ENCODE measurements around the gene DCC. TPM values are rescaled to one million over a fixed set of nuclear protein-coding genes. Genes with fewer than 3 reads are reported as not detected.

DCC gene
- total and polyA plus RNA-seq, 2 of the 8 experiments (the other 6 are each of a cell fraction or from before 2014, with no cell fraction given): 0.14 to 1.4 TPM

- H3K4me2 ChIP-seq (ENCODE audit: insufficient read depth in 1 of 2, low read depth in 2 of 2, low read length in 2 of 2): no peak overlapping the region
- H4K5ac ChIP-seq (ENCODE audit: insufficient read length, low read depth, low read length): no peak overlapping the region
- no peak overlapping the region for H3K56ac ChIP-seq (replicated peaks; ENCODE audit: insufficient read length, low read depth, low read length)
- H2BK120ac ChIP-seq (replicated peaks; ENCODE audit: low read depth, low read length): no peak overlapping the region
- H4K91ac ChIP-seq (replicated peaks; ENCODE audit: insufficient read length, low read length): no peak overlapping the region
- CTCF ChIA-PET (ENCODE audit: partially characterized antibody): no interaction called here
- no peak for DNase-seq (ENCODE audit: low read depth in 1 of 2, low spot score in 2 of 2)
- H3K9me3 ChIP-seq (ENCODE audit: insufficient read depth in 2 of 2, low read depth in 1 of 2, low read length in 1 of 2): no peaks in the 10 kb centered on the region
- no peak overlapping the region for H3K18ac ChIP-seq (ENCODE audit: extremely low read depth, low read length)
- 90% methylated on average over 1 of the region's 1 CpG; no CpG with 5 or more reads in 1 of the 2 experiments for WGBS, 2 experiments (ENCODE audit: extremely low coverage in 1 of 2, insufficient coverage in 1 of 2, insufficient read length in 1 of 2, insufficient replicate concordance in 2 of 2, low coverage in 1 of 2, low lambda C conversion rate in 2 of 2, missing lambda C conversion rate in 1 of 2)
- no peak overlapping the region for H3K27ac ChIP-seq (ENCODE audit: low read depth, low read length)
- no peak overlapping the region for H3K9ac ChIP-seq (replicated peaks in 1 of 4; ENCODE audit: extremely low read depth in 1 of 4, low read depth in 3 of 4, low read length in 3 of 4)
- no peak overlapping the region for H2AK5ac ChIP-seq (ENCODE audit: low read depth, low read length)
- no peak overlapping the region for H2BK12ac ChIP-seq (ENCODE audit: low read depth, low read length)
- no peak overlapping the region for H3K4me3 ChIP-seq (ENCODE audit: extremely low read depth in 1 of 4, insufficient read depth in 2 of 4, low read depth in 3 of 4, low read length in 4 of 4)
- peaks cover 0 to 2% of the 10 kb centered on the region in 2 experiments for H4K20me1 ChIP-seq (replicated peaks in 1 of 2; ENCODE audit: control insufficient read depth in 1 of 2, insufficient read depth in 2 of 2, low read length in 2 of 2)
- H2BK15ac ChIP-seq (ENCODE audit: low read length): no peak overlapping the region
- H3K23ac ChIP-seq (ENCODE audit: insufficient read length): no peak overlapping the region
- no peaks in the 10 kb centered on the region for H3K36me3 ChIP-seq (ENCODE audit: control insufficient read depth in 2 of 4, insufficient read depth in 4 of 4, low read length in 3 of 4)
- H2AFZ ChIP-seq (ENCODE audit: low read length): no peak overlapping the region
- H4K8ac ChIP-seq (ENCODE audit: extremely low read depth, insufficient read depth, low read length): no peak overlapping the region
- H2BK5ac ChIP-seq (ENCODE audit: low read depth, low read length): no peak overlapping the region
- no peak overlapping the region for H3K14ac ChIP-seq (ENCODE audit: insufficient read length)
- no peaks in the 10 kb centered on the region for H3K23me2 ChIP-seq (ENCODE audit: low read depth, low read length)
- H3K27me3 ChIP-seq (replicated peaks in 1 of 4; ENCODE audit: control insufficient read depth in 3 of 4, extremely low read depth in 1 of 4, insufficient read depth in 3 of 4, low read length in 3 of 4): peaks cover 0 to 1% (median 0%) of the 10 kb centered on the region in 4 experiments; a peak in 1 of 7 replicates
- no peak overlapping the region for H3K4ac ChIP-seq (replicated peaks; ENCODE audit: insufficient read length, low read depth, low read length)
- no peak for FAIRE-seq
- no peaks in the 10 kb centered on the region for H3K4me1 ChIP-seq (replicated peaks in 1 of 4; ENCODE audit: control insufficient read depth in 3 of 4, insufficient read depth in 4 of 4, low read length in 3 of 4)
- POLR2A ChIA-PET (ENCODE audit: partially characterized antibody): no interaction called here
- H3K79me2 ChIP-seq (ENCODE audit: control insufficient read depth in 1 of 2, insufficient read depth in 2 of 2, low read length in 2 of 2): no peaks in the 10 kb centered on the region
- no peaks in the 10 kb centered on the region for H3K79me1 ChIP-seq (ENCODE audit: low read depth, low read length)
- H2BK20ac ChIP-seq (ENCODE audit: low read length): no peak overlapping the region
- TF ChIP-seq KDM5A (IDR thresholded peaks at IDR 0.05; ENCODE audit: low read length) (no peak), CHD1 (IDR thresholded peaks at IDR 0.05; ENCODE audit: low read depth, low read length) (no peak), ZNF274 (IDR thresholded peaks at IDR 0.05; ENCODE audit: borderline replicate concordance, extremely low read depth, low read length) (no peak), RBBP5 (IDR thresholded peaks at IDR 0.05; ENCODE audit: borderline replicate concordance, low read depth, low read length) (no peak), TCF12 (IDR thresholded peaks at IDR 0.05; ENCODE audit: low read depth, low read length) (no peak), SIRT6 (IDR thresholded peaks at IDR 0.05; ENCODE audit: low read length) (no peak), NANOG (IDR thresholded peaks at IDR 0.05; ENCODE audit: insufficient read depth, low read depth, low read length, poor library complexity, severe bottlenecking) (no peak), PHF8 (conservative IDR thresholded peaks at IDR 0.05; ENCODE audit: low read depth, low read length) (no peak), RXRA (IDR thresholded peaks at IDR 0.05; ENCODE audit: insufficient read depth, low read depth, low read length) (no peak)
Observed at GRCh38 chr18:52523566-52523965, 183.6 kb downstream of the DCC start.

Data from H1 (cell line).